BJ (cell line): ENCODE results near the gene CFAP97D2. TPM values are rescaled to one million over a fixed set of nuclear protein-coding genes. Genes with fewer than 3 reads are reported as not detected.

Experiments used
- CTCF ChIA-PET: fragments of 350-600 bp; formaldehyde crosslinking; extraction: SDS; loops from one replicate; lab custom pipeline; 2021; ENCODE audit warnings: antibody characterized with exemption, inconsistent platforms; lab: Yijun Ruan, JAX
- POLR2A ChIA-PET: fragments of 300-600 bp; sonication (Branson Sonifier 250); formaldehyde crosslinking; extraction: SDS; loops from one replicate; lab custom pipeline; 2021; ENCODE audit warnings: antibody characterized with exemption; lab: Charles Lee
- DNase-seq: peaks from one replicate; pipeline ENCODE4 v3.0.0-alpha.2; 2011; ENCODE audit warnings: low read depth
- H3K27me3 ChIP-seq: 2 replicates; pipeline ENCODE4 v1.6.0; 2011; ENCODE audit warnings: low read length; ENCODE audit not compliant: control insufficient read depth, insufficient read depth
- H3K36me3 ChIP-seq: 2 replicates; pipeline ENCODE4 v1.5.1; 2011; ENCODE audit warnings: low read length; ENCODE audit not compliant: control insufficient read depth, insufficient read depth
- H3K4me3 ChIP-seq: 2 replicates; pipeline ENCODE4 v1.5.1; 2011; ENCODE audit warnings: low read depth, mild to moderate bottlenecking, control low read depth, low read length
- polyA plus RNA-seq: library from polyadenylated mRNA; depleted of rRNA; stranded (reverse); fragments of >200 nt; gene quantifications from 2 replicates; pipeline ENCODE4 v1.2.3, GENCODE V29; 2011; rRNA removed
- small RNA-seq: library from RNA; depleted of rRNA; stranded (forward); fragments of <200 nt; gene quantifications from one replicate; pipeline ENCODE3, GENCODE V24; 2012; ENCODE audit warnings: low replicate concordance, low read depth; ENCODE audit not compliant: insufficient read length
- TF ChIP-seq, protein P1 (sequence below): IDR thresholded peaks from 2 replicates; pipeline ENCODE4 v1.5.1; 2011; ENCODE audit warnings: low read depth, mild to moderate bottlenecking, control low read depth, inconsistent platforms, low read length, moderate library complexity; ENCODE audit not compliant: insufficient read depth

CFAP97D2 gene
- polyA plus RNA-seq, 1 experiment = not detected

DNA sequence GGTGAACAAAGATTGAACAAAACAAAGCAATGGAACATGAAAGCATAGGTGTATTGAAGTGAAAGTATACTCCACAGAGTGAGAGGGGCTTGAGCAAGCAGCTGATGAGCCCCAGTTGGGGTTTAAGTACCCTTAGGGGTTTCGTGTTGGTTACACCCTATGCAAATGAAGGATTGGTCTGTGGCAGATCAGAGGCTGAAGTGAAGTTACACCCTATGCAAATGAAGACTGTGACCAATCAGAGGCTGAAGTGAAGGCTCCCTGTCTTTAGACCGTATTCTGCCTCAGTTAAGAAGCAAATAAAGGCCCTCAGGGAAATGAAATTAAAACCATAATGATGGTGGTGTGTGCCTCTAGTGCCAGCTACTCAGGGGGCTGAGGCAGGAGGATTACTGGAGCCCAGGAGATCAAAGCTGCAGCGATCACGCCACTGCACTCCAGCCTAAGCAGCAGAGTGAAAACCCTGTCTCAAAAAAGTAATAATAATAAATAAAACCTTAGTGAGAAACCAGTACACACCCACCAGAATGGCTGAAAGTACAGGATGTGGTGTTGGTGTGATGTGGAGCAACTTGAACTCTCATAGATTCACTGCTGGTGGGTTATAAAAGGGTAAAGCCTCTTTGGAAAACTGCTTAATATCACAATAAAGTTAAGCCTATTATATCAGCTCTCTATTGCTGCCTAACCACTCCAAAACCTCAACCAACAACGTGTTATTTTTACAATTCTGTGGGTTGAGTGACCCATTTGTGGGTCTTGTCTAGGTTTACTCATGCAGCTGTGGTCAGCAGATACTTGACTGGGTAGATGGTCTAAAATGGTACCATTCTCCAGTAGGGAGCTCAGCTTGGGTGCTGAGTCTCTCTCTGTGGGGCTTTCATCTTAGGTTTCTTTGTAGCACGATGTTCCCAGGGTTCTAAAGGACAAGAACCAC is 89.6 kb downstream of the CFAP97D2 start:
- CTCF ChIA-PET = no interaction called here
- TF ChIP-seq, protein P1, sequence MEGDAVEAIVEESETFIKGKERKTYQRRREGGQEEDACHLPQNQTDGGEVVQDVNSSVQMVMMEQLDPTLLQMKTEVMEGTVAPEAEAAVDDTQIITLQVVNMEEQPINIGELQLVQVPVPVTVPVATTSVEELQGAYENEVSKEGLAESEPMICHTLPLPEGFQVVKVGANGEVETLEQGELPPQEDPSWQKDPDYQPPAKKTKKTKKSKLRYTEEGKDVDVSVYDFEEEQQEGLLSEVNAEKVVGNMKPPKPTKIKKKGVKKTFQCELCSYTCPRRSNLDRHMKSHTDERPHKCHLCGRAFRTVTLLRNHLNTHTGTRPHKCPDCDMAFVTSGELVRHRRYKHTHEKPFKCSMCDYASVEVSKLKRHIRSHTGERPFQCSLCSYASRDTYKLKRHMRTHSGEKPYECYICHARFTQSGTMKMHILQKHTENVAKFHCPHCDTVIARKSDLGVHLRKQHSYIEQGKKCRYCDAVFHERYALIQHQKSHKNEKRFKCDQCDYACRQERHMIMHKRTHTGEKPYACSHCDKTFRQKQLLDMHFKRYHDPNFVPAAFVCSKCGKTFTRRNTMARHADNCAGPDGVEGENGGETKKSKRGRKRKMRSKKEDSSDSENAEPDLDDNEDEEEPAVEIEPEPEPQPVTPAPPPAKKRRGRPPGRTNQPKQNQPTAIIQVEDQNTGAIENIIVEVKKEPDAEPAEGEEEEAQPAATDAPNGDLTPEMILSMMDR = no peak
- no peak for DNase-seq
- POLR2A ChIA-PET = no interaction called here
- Histone ChIP-seq H3K27me3 (no peaks in the 10 kb centered on the region), H3K4me3 (no peak overlapping the region), H3K36me3 (peaks cover 27% of the 10 kb centered on the region)

DNA sequence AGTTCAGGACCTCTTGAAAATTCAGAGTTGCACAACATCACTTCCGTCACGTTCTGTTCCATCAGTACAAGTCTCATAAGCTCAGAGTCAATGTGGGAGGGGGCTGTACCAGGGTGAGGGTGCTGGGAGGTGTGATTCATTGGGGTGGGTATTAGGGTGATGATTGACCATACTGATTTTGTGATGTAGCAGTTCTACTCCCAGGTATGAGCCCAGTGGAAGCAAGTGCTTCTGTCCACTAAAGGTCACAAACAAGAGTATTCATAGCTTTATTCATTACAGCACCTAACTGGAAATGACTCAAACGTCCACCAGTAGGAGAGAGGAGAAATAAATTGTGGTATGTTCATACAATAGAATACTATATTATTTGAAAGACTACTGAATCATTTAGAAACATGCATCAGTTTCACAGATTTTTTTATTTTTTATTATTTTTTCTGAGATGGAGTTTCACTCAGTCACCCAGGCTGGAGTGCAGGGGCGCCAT is 90.3 kb downstream of the CFAP97D2 start:
- ChIA-PET CTCF (no interaction called here), POLR2A (no interaction called here)
- Histone ChIP-seq H3K27me3 (no peaks in the 10 kb centered on the region), H3K4me3 (no peak overlapping the region), H3K36me3 (peaks cover 27% of the 10 kb centered on the region)
- TF ChIP-seq, protein P1 = no peak
- no peak for DNase-seq

Small RNAs within 50 kb of the gene (small RNA-seq; reads per million reads assigned to genes)
- gene MIR548AR = not detected

Other genes starting within 250 kb of the CFAP97D2 start
- 0.58 and 0.65 TPM in 2 replicates for gene C13orf46, start 205.2 kb upstream of the CFAP97D2 start, polyA plus RNA-seq
- 24.7 and 31.4 TPM in 2 replicates for gene RASA3, start 46.6 kb upstream of the CFAP97D2 start, polyA plus RNA-seq
- gene CDC16, start 55.6 kb downstream of the CFAP97D2 start, polyA plus RNA-seq = 55.8 and 102 TPM in 2 replicates
- 43.9 and 54.9 TPM in 2 replicates for gene UPF3A, start 102.3 kb downstream of the CFAP97D2 start, polyA plus RNA-seq
- gene CHAMP1, start 135.2 kb downstream of the CFAP97D2 start, polyA plus RNA-seq = 24.8 and 31.2 TPM in 2 replicates